DMS79 treated with DMSO at 0.1 percent for 48 hours (cell line): ENCODE results near the gene TAPBPL.

Experiments used
- DNase-seq: peaks from one replicate; lab custom pipeline; 2025; lab: John Stamatoyannopoulos, UW

Gene TAPBPL

GRCh38 chr12:6435961-6436715 is 15.7 kb upstream of the TAPBPL start:
- DNase-seq: no peak

DNA sequence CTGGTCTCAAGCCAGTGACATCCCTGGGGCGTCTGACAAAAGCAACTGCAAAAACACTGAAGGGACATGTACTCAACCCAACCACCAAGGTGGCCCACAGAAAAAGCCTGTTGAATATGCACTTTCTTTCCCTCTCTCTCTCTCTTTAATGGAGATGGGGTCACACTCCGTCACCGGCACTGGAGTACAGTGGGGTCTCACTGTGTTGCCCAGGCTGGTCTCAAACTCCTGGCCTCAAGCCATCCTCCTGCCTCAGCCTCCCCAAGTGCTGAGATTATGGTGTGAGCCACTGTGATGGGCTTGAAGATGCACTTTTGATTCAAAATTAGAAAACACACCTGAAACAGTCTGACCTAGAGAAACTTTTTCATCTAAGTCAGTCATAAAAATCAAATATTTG is 14.3 kb upstream of the TAPBPL start:
- no peak for DNase-seq

- DNase-seq: no peak
Measured at GRCh38 chr12:6438345-6438744, 13.5 kb upstream of the TAPBPL start.

DNA sequence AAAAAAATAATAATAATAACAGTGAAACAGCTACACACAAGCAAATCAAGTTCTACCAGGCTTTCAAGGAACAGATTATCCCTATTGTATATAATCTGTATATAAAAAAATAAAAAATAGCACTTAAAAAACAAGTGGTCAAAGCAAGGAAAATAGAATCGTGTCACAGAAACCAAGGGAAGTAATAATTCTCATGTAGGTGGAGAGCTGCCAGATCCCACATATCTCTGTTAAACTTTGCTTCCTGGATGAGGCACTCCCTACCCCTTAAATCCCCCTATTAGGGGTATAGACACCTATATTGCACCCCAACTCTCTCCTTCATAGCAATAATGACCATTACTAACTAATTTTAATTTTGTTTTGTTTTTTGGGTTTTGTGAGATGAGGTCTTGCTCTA is 11.5 kb upstream of the TAPBPL start:
- no peak for DNase-seq

- DNase-seq: no peak
Measured at GRCh38 chr12:6442836-6443235, 9.0 kb upstream of the TAPBPL start.

DNA sequence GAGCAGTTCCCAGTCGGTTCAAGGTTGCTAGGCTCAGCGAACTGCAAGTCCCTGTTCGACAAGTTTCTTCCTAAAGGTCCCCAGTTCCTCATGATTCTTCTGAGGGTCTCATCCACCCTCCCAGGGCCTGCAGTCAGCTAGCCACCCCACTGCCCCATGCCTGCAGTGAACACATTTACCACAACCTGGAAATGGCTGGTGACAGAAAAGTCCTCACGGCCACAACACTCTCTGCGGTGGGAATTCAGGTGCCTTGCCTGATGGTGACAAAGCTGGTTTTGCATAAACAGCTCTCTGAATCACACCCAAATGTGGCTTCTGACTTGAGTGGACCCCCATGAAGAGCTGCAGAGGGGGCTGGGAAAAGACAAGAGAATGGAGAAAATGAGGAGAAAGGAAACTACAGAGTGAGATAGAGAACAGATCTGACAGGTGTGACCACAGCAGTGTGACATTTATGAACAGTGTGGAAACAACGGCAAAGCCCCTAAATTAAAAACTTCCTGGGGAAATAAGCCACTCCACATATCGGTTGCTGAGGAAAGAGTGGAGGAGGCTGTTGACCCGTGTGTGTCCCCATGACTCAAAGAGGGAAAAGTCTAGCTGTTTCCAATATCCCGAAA is 8.4 kb upstream of the TAPBPL start:
- DNase-seq: no peak

GRCh38 chr12:6444031-6444430 is 7.8 kb upstream of the TAPBPL start:
- DNase-seq: no peak

DNA sequence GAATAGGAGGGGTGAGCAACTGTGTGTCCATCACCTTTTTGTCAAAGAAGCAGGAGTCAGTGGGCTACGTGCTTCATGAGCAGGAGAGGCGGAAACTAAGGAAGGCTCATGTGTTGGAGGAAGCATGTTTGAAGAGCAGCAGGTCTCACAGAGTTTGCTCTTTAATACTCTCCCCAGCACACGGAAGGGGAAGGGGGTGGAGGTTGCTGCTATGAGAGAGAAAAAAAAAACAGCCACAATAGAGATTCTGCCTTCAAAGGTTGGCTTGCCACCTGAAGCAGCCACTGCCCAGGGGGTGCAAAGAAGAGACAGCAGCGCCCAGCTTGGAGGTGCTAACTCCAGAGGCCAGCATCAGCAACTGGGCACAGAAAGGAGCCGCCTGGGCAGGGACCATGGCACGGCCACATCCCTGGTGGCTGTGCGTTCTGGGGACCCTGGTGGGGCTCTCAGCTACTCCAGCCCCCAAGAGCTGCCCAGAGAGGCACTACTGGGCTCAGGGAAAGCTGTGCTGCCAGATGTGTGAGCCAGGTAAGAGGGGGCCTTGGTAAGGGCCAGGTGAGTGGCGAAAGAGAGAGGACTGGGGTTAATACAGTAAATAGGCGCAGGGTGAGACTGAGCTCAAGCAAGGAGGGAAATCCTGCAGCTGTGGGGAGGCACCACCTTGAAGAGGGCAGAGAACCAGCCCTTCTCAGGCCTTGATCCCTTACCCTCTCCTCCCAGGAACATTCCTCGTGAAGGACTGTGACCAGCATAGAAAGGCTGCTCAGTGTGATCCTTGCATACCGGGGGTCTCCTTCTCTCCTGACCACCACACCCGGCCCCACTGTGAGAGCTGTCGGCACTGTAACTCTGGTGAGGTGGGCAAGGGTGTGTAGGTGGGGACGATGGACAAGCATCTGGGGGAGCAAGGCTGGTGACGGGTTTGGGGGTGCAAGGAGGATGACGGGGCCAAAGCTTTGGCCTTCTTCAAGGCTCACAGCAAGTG is 6.8 kb upstream of the TAPBPL start, which contains the start of gene CD27:
CD27 (plus strand) TSS at position 252 of the 985 bp plus-strand sequence; CDS start at position 393, 141 bp downstream.
- no peak for DNase-seq

GRCh38 chr12:6450091-6450868 is 1.6 kb upstream of the TAPBPL start:
- peak; percentile 29 for DNase-seq

DNA sequence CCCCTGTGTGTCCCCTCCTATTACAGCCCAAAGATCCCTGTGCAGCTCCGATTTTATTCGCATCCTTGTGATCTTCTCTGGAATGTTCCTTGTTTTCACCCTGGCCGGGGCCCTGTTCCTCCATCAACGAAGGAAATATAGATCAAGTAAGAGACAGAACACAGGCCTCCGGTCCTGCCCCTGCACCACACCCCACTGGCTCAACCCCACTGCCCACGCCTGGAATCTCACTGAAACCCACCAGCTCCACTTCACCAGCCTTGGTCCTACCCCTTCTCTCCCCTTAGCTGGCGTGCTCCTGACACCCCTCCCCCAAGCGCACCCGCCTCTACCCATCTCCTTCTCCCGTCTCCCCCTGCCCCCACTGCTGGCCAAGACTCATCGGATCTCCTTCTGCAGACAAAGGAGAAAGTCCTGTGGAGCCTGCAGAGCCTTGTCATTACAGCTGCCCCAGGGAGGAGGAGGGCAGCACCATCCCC is 934 bp upstream of the TAPBPL start:
- peak; percentile 70 for DNase-seq

DNA sequence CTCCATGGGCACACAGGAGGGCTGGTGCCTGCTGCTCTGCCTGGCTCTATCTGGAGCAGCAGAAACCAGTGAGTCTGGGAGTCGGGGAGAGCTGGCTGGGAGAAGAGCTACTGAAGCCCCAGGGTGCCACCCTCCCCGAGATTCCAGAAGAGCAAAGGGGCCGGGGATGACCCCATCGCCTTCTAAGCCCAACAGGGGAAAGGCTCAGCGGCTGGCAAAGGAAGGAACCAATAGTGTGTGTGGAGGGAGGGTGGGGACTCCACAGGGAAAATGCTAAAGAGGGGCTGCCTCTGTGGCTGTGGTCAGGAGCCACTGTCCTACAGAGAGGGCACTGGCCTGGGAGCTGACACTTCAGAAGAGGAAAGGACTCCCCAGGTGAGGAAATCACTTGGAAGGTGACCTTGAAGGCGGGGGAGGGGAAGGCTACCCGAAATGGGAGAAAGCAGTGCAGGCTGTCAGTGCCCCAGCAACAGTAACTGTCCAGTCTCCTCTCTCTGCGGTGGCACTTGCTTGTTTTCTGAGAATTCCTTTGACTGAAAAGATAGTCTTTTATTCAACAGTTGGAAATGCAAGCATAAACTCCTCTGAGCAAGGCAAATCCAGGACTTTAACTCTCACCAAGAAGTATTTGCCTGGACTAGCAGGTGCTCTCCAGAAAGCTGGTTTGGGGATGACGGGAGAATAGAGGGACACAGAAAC is 552 bp downstream of the TAPBPL start:
- DNase-seq: peak; percentile 77

DNA sequence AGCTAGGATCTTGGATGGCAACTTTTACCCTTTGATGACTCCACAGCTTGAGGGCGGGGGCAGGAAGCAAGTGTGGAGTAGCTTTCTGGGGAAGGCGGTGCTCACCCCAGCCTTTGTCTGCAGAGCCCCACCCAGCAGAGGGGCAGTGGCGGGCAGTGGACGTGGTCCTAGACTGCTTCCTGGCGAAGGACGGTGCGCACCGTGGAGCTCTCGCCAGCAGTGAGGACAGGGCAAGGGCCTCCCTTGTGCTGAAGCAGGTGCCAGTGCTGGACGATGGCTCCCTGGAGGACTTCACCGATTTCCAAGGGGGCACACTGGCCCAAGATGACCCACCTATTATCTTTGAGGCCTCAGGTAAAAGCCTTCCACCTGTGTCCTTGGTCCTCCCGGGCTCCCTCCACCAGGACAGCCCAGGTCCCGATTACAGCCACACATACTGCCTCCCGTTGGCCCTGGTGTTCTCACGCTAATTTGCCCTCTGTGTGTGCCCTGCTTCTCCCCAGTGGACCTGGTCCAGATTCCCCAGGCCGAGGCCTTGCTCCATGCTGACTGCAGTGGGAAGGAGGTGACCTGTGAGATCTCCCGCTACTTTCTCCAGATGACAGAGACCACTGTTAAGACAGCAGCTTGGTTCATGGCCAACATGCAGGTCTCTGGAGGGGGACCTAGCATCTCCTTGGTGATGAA is 1.2 kb downstream of the TAPBPL start:
- no peak for DNase-seq

GRCh38 chr12:6457220-6457945 is 5.5 kb downstream of the TAPBPL start:
- DNase-seq: no peak

- no peak for DNase-seq
Measured at GRCh38 chr12:6458281-6459003, 6.6 kb downstream of the TAPBPL start.

- no peak for DNase-seq
Measured at GRCh38 chr12:6459004-6459337, 7.1 kb downstream of the TAPBPL start.

DNA sequence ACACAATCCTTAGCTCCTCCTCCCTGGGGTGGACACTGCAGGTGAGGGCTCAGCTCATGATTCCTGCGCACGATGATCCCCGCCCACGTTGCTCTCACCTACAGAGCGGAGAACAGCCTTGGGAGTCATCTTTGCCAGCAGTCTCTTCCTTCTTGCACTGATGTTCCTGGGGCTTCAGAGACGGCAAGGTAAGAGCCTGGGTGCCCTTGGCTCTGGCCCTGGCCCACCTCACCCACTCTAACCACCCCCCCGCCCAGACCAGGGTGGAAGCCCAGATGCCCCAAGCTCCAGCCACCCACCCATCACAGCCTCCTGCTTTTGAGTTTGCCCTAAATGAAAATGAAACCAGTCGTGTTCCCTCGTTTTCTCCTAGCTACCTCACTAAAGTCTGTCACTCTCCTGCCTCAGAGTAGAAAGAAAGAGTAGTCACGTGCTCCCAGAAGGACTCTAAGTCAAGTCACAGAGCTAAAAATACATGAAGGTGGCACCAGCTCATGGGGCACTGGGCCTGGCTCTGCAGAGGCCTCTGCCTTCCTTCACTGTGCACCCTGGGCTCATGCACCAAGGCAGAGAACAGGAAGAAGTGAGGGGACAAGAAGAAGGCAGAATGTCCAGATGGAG is 9.0 kb downstream of the TAPBPL start:
- DNase-seq: no peak

- DNase-seq: no peak
Measured at GRCh38 chr12:6461401-6462233, 9.8 kb downstream of the TAPBPL start.
